Measurements from ENCODE around the gene DPYSL4.

DPYSL4 gene

DNA sequence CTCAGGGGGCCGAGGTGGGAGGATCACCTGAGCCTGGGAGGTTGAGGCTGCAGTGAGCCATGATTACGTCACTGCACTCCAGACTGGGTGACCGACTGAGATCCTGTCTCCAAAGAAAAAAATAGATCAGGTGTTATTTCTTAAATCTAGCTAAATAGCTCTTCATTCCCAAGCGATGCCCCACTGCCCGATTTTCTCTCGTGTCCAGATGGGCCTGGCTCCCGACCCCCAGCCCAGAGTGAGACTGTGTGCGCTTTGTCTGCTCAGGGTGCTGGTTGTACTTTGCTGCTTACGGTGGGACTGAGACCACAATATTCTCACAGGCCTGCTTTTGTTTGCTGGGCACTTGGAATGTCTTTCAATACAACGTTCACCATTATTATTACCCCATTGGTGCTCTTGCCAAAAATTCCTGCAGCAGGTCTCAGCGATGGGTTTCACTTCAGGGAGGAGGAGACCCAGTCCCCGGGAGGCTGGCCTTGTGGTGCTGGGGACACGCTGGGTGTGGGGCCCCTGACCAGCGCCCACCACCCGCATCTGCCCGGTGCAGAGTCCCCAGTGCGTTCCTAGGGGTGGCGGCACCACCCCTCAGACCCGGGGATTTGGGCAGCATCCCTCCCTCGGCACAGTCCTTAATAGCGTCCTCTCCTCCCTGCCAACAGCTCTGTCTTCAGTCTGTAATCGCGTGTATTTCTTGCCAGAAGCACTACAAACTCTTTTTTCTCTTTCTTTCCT lies 20.4 kb upstream of the DPYSL4 start:
- TF ChIP-seq, protein P1, sequence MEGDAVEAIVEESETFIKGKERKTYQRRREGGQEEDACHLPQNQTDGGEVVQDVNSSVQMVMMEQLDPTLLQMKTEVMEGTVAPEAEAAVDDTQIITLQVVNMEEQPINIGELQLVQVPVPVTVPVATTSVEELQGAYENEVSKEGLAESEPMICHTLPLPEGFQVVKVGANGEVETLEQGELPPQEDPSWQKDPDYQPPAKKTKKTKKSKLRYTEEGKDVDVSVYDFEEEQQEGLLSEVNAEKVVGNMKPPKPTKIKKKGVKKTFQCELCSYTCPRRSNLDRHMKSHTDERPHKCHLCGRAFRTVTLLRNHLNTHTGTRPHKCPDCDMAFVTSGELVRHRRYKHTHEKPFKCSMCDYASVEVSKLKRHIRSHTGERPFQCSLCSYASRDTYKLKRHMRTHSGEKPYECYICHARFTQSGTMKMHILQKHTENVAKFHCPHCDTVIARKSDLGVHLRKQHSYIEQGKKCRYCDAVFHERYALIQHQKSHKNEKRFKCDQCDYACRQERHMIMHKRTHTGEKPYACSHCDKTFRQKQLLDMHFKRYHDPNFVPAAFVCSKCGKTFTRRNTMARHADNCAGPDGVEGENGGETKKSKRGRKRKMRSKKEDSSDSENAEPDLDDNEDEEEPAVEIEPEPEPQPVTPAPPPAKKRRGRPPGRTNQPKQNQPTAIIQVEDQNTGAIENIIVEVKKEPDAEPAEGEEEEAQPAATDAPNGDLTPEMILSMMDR (IDR thresholded peaks at IDR 0.05; ENCODE audit: insufficient read depth, low read depth, low read length, missing control alignments) = no peak
- no peak overlapping the region for H3K4me3 ChIP-seq (ENCODE audit: low read length)
- no peak for DNase-seq (ENCODE audit: low read depth)

DNA sequence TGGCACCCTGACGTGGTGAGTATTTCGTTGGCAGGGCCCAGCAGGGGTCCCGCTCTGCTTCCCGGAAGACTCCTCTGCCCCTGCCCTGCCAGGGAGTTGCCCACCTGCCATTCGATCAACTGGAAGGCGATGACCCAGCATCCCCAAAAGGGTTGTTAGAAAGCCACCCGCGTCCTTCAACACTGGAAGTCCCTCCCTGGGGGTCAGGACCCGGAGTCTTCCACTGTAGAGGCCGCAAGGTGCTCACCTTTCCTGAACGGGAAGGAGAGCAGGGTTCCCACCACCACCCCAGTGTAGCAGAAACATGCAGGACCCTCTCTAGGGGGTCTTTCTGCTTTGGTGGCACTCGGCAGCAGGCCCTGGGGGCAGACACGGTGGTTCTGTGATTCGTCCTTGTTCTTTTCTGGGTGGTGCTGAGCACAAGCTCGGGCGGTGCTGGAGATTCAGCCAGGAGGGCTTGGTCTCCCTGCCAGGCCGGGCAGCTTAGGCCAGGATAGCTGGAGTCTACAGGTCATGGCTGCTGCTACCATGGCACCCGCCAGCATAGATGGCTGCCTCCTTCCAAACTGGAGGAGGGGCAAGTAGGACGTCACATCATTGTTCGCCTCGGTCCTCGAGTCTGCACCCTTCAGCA lies 19.6 kb upstream of the DPYSL4 start:
- DNase-seq (ENCODE audit: low read depth) = no peak
- TF ChIP-seq, protein P1 (IDR thresholded peaks at IDR 0.05; ENCODE audit: insufficient read depth, low read depth, low read length, missing control alignments) = no peak

GRCh38 chr10:132167976-132168375 lies 18.8 kb upstream of the DPYSL4 start:
- no peak for DNase-seq (ENCODE audit: low read depth)
- no peak overlapping the region for H3K4me3 ChIP-seq (ENCODE audit: low read length)
- TF ChIP-seq, protein P1 (IDR thresholded peaks at IDR 0.05; ENCODE audit: insufficient read depth, low read depth, low read length, missing control alignments) = no peak

More for the DNA sequence above, 19.6 kb upstream of the DPYSL4 start:
- H3K4me3 ChIP-seq (ENCODE audit: low read length) = no peak overlapping the region

DNA sequence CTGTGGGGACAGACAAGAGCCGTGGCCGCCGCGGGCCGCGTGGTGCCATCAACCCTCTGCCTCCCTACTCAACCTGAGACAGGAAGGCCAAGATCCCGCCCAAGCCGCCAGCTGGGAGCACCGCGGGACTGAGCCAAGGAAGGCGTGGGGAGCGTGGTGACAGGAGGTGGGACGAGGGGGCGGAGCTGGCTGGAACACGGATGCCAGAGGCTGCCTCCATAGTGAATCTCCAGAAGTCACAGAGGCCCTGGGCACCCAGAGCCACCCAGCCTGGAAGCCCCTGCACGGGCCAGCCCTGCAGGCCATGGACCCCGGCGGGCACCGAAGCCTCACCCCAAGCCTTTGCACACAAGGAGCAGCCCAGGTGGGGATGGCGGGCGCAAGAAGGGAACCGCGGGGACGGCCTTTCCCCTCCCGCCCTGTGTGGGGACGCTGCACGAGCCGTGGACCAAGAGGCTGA lies 18.1 kb upstream of the DPYSL4 start:
- DNase-seq (ENCODE audit: low read depth) = no peak
- H3K4me3 ChIP-seq (ENCODE audit: low read length) = no peak overlapping the region
- TF ChIP-seq, protein P1 (IDR thresholded peaks at IDR 0.05; ENCODE audit: insufficient read depth, low read depth, low read length, missing control alignments) = no peak

DNA sequence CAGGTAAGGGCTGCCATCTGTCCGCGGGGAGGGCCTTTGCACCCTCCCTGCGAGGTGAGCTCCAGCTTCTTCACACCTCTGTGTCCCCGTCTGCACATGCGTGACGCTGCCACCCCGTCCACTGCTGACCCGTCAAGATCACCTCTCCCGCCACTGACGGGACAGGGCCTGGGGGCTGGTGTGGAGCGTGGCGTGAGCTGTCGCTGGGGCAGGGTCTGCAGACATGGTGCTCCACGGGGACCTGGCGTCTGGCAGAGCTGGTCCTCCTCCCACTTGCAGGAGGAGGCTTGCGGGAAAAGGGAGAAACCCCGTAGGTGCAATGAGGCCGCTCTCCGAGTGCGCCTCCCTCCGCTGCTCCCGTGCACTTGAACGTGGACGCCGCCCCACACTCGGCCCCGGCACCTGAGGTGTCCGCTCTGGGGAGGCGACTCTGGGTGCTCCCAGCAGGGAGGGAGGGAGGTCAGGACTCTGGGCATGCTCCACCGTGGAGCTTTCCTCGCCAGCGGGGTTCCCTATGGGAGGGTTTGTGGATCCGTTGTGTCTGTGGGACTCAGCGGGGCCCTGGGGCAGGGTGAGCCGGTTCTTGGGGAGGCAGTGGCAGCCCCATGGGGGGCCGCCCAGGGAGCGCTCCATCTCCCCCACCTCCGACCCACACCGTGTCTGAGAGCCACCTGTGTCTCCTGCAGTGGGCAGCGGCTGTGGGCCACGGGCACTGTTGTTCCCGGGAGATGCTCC lies 17.6 kb upstream of the DPYSL4 start:
- TF ChIP-seq, protein P1 (IDR thresholded peaks at IDR 0.05; ENCODE audit: insufficient read depth, low read depth, low read length, missing control alignments) = no peak
- no peak for DNase-seq (ENCODE audit: low read depth)

GRCh38 chr10:132169766-132170560 lies 16.8 kb upstream of the DPYSL4 start:
- no peak overlapping the region for H3K4me3 ChIP-seq (ENCODE audit: low read length)
- TF ChIP-seq, protein P1 (IDR thresholded peaks at IDR 0.05; ENCODE audit: insufficient read depth, low read depth, low read length, missing control alignments) = no peak
- DNase-seq (ENCODE audit: low read depth) = no peak

More for the DNA sequence above, 17.6 kb upstream of the DPYSL4 start:
- H3K4me3 ChIP-seq (ENCODE audit: low read length) = no peak overlapping the region
